GM21423 (cell line): Measurements from ENCODE around the gene ADGRL1.
"Not testable (repeated sequence)": the region's sequence is repeated elsewhere in the genome, so short reads cannot be mapped to it uniquely, and the experiment has no call there.

ENCODE experiments used
- ATAC-seq: cut with Tn5 transposase; IDR thresholded peaks from one replicate; pipeline ENCODE4 v1.9.1; 2021; ENCODE audit warnings: mild to moderate bottlenecking, moderate library complexity; ENCODE audit not compliant: unreplicated experiment

ADGRL1 gene

DNA sequence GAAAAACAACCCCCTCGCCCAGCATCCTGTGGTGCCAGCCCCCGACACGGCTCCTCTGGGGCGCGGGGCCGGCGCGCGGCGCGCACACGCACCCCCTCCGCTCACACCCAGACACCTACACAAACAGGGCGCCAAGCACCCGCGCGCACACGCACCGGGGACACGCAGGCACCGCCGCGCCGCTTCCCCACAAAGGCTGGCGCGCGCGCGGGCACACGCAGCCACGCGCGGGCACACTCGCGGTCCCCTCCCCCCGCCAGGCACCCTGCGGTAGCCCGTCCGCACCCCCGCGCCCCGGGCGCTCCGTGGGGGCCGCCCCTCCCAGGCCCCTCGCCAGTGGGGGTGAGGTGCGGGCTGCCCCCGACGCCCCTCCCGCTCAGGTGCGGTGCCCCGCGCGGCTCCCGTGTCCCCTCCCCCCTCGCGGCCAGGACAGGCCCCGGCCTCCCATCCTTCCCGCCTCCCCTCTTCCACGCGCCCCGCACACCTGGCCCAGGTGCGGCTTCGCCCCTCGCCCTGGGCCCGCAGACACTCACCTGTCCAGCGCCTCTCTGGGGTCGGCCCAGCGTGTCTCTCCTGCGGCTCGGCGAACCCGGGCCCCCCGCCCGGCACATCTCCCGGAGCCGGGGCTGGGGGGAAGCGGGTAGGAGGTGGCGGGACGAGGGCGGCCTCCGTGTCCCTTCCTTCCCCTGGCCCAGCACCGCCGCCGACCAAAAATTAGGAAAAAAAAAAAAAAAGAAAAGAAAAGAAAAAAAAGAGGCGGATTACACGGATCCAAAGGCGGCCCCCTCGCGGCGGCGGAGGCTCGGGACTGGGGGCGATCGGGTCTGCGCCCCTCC lies at the start of gene ADGRL1:
Gene ADGRL1 (minus strand): TSS at position 718 of the 836 bp plus-strand sequence. CDS start 22,567 bp downstream, outside the sequence.
- ATAC-seq, result not testable (repeated sequence)

DNA sequence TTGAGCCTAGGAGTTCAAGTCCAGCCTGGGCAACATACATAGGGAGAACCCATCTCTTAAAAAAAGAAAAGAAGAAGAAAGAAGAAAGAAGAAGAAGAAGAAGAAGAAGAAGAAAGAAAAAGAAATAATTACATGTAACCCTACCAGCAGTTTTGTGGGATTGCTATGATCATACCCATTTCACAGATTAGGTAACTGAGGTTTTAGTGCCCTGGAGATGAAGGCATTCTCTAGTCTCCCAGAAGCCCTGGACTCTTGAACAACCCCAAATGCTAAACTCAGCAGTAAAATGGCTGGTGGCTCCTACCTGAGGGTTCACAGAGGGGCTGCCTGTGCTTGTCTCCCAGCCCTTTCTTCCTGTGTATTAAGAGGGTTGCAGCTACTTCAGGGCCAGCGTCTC lies 49.3 kb upstream of the ADGRL1 start:
- not testable (repeated sequence) for ATAC-seq

DNA sequence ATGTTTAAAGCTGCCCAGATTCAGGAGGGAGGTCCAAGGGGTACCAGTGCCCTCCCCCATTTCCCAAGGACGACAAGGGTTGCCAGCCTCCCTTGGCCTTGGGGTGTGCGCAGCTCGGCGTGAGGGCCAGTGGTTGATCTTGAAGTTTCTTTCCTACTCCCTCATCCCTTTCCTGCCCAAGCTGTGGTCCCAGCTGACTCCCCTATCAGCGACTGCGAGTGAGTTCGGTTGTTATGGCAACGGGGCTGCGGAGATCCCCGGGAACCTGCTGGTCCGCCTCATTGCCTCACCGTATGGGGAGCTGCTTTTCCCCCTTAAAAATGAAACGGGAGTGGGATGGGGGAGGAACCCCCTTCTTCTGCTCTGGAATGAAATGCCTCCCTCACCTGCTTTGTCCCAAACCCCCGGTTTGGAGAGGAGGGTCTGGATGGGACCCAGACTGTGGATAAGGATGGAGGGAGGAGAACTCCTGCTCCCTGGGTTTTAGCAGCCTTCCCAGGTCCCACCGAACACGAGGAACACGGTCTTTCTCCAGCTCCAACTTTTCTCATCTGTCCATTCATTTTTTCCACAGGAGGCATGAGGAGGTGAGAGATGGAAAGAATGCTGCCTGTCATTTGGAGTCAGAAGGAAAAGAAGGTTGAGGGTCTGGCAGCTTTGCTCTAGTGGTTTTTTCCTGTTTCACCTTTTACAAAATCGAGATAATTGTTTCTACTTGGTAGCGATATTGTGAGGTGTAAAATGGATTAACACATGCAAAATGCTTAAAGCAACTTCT lies 48.0 kb upstream of the ADGRL1 start:
- not testable (repeated sequence) for ATAC-seq

DNA sequence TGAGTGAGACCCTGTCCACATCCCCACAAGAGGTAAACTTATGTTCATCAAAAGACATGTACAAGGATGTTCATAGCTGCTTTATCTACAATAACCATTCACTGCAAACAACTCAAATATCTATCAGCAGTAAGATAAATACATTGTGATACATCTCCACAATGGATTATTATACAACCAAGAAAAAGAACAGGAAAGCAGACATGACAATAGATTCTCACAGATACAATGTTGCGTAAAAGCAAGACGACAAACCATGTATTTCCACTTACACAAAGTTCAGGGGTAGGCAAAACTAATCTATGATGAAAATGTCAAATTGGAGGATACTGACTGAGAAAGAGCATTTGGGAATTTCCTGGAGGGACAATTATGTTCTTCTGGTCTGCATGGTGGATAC lies 46.2 kb upstream of the ADGRL1 start:
- ATAC-seq, result not testable (repeated sequence)

DNA sequence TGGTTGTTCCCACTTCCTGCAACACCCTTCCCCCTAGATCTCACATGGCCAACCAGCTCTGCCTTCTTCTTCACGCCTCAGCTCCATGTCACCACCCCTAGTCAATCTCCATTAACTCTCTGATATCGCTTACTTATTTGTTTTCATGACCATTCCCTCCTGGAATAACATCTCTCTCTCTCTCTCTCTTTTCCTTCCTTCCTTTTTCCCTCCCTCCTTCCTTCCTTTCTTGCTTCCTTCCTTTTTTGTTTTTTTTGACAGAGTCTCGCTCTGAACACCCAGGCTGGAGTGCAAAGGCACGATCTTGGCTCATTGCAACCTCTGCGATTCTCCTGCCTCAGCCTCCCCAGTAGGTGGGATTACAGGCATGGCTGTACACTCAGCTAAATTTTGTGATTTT lies 44.9 kb upstream of the ADGRL1 start:
- no peak for ATAC-seq

DNA sequence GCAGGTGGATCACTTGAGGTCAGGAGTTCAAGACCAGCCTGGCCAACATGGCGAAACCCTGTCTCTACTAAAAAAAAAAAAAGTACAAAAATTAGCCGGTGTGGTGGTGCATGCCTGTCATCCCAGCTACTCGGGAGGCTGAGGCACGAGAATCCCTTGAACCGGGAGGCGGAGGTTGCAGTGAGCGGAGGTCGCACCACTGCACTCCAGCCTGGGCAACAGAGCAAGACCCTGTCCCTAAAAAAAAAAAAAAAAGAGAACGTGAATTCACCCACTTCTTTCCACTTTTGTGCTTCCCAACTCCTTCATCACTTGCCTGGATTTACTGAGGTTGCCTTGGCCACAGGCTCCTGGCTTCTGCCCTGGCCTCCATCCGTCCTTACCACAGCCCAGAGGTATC lies 44.3 kb upstream of the ADGRL1 start:
- not testable (repeated sequence) for ATAC-seq

DNA sequence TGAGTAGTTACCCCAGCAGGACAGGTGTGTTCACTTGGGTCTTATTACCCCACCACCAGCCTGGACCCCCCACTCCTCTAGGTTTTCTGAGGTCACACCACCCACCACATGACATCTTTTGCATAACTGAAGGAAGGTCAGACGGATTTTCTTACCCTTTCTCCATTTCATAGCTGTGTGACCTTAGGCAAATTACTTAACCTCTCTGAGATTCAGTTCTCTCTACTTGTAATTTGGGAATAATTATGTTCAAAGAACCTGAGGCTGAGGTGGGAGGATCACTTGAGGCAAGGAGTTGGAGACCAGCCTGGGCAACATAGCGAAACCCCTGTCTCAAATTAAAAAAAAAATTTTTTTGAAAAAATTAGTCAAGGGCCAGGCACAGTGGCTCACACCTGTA lies 43.9 kb upstream of the ADGRL1 start:
- ATAC-seq, result not testable (repeated sequence)

DNA sequence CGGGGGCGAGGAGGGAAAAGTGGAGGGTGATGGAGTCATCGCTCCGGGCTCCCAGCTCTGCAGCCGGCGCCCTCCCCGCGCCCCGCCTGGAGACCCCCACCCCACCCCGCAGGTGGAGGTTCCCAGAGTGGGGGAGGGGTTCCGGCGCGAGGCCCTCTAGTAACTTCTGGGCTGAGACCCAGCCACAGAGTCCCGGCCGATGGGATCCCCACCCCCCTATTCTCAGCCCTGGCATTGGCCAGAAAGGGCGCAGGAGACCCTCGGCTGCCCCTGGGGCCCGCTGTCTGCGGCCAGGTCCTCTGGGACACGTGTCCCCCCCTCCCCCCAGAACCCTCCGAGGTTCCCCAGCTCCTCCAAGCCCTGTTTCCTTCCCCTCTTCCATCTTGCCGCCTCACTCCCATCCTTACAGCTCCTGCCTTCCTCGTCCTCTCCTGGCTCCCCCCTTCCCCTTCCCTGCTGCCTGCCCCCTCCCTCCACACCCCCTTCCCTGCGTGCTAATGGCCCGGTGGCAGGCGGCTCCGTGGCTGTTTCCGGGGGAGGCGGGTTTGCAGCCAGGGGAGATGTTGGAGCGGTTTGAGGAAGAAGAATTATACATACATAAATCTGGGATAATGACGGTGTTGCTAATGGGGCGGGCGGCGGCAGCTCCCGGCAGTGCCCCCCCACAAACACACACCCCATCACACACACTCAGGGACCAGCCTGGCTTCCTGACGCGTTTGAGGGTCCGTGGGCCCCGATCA lies 43.2 kb upstream of the ADGRL1 start:
- ATAC-seq, result not testable (repeated sequence)

DNA sequence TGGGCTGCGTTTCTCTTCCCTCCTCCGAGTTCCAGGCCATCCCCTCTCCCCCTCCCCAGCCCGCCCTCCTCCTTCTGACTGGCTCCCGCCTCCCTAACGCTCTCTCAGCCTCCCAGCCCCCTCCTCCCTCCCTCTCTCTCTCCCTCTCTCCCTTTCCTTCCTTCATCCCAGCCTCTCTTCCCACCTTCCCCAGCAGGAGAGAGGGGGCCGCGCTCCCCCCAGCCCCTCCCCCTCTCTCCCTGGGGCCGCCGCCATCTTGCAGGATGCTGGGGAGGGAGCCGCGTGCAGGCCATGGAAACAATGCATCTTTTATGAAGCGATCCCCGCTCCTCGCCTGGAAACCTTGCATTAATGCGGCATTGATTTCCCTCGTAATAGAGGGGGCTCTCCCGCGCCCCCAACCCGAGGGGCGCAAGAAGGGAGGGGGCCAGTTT lies 42.6 kb upstream of the ADGRL1 start:
- ATAC-seq, result no peak

DNA sequence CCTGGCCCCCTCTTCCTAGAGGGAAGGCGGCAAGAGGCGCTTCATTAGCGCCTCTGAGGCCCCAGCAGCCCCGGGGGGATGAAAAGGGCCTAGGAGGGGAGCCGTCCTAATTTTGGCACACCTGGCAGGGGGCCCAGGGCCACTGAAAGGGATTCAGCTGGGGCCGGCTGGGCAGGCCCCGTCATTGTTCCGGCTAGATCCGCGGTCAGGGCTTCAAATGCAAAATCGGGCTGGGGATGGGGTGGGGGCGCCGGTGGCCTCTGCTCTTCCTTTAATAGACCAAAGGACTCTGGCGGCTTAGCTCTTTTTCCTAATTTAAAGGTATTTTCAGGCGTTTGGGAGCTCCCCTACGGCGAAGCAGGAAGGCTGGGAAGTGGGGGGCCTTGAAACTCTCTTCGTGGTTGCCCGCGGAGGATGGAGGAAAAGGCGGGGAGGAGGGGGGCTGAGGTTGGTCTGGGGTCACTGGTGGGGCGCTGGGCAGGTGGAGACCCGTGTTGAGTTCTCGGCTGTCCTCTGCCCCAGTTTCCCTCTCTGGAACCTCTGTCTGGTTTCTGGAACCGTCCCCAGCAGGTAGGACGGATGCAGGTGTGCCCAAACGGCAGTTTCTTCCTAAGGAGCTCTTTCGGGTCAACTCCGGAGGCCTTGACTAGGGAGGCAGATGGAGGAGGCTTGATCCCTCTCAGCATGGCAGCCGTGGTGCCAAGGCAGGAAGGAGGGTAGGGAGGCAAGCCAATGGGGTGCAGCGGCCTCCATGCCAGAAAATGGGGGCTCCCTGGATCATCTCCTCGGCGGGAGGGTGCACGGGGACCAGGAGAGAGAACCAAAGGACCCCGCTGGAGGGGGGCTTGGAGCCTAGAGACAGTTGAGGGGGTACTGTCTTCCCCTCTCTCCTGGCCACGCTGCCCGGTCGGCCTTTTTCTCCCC lies 41.8 kb upstream of the ADGRL1 start:
- ATAC-seq, result not testable (repeated sequence)

DNA sequence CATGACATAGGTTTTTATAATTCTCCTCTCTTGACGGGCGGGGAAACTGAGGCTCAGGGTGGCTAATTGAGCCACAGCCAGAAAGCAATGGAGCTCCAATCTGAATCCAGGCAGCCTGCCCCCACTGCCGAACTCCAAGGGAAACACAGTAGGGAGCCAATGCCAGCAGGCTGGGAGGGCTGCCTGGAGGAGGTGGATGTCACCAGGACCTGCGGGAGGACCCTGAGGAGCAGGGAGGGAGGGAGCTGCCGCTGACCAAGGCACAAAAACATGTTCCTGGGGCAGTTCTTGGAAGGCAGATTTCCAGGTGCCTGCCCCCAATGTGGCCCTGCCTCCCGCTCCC lies 41.2 kb upstream of the ADGRL1 start:
- not testable (repeated sequence) for ATAC-seq

DNA sequence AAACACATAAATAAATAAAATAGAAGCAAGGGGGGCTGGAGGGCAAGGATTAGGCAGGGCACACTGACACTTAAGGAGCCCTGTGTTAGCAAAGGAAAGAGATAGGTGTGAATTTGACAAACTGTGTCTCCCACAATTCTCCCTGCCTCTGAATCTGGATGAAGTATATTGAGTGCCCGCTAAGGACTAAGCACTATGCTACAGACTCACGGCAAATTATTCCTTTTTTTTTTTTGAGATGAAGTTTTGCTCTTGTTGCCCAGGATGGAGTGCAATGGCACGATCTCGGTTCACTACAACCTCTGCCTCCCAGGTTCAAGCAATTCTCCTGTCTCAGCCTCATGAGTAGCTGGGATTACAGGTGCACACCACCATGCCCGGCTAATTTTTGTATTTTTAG lies 38.4 kb upstream of the ADGRL1 start:
- not testable (repeated sequence) for ATAC-seq

DNA sequence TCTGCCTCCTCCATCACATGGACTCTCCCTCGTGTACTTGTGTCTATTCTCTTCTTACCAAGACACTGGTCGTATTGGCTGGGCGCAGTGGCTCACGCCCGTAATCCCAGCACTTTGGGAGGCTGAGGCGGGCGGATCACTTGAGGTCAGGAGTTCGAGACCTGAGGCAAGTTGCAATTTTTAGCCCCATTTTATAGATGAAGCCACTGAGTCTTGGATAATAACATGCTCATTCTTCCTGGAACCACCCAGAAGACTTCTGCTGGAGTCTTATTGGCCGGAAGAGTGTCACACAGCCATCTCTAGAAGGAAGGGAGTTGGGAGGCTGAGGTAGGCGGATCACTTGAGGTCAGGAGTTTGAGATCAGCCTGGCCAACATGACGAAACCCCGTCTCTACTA lies 37.7 kb upstream of the ADGRL1 start:
- ATAC-seq, result not testable (repeated sequence)

DNA sequence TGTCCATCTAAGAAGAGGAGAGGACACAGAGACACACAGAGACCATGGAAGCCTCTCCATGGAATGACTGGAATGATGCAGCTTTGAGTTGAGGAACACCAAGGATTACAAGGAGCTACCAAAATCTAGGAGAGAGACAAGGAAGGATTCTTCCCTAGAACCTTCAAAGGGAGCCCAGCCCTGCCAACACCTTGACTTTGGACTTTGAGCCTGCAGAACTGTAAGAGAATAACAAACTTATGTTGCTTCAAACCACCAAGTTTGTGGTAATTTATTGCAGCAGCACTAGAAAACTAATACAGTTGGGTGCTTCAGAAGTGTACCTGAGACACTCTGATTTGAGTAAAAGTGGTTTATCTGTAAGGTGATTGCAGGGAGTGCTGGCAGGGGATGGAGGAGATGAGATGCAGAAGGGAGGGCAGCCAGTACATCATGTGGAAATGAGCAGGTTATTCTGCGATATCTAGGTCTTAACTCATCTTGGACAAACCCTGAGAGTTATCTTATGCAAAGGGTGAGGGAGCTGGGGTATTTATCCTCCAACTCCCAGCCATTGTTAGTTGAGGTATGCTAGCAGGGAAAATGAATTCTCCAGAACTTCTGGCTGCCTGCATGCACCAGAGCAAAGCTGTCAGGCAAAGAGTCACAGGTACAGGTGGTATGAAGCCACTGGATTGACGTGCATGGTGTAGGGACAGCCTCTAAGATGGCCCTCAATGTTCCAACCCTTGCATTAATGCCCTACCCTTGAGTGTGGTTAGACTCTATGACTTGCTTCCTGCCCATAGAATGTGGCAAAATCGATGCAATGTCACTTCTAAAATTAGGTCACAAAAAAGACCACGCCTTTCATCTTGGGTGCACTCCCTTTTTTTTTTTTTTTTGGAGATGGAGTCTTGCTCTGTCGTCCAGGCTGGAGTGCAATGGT lies 31.3 kb upstream of the ADGRL1 start:
- no peak for ATAC-seq

DNA sequence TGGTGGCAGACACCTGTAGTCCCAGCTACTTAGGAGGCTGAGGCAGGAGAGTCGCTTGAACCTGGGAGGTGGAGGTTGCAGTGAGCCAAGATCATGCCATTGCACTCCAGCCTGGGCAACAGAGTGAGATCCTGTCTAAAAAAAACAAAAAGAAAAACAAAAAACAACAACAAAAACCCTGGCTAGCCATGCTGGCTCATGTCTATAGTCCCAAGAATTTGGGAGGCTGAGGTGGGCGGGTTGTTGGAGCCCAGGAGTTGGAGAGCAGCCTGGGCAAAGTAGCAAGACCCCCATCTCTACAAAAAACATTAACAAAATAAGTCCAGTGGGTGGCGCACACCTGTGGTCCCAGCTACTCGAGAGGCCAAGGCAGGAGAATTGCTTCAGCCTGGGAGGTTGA lies 27.0 kb upstream of the ADGRL1 start:
- ATAC-seq, result not testable (repeated sequence)

DNA sequence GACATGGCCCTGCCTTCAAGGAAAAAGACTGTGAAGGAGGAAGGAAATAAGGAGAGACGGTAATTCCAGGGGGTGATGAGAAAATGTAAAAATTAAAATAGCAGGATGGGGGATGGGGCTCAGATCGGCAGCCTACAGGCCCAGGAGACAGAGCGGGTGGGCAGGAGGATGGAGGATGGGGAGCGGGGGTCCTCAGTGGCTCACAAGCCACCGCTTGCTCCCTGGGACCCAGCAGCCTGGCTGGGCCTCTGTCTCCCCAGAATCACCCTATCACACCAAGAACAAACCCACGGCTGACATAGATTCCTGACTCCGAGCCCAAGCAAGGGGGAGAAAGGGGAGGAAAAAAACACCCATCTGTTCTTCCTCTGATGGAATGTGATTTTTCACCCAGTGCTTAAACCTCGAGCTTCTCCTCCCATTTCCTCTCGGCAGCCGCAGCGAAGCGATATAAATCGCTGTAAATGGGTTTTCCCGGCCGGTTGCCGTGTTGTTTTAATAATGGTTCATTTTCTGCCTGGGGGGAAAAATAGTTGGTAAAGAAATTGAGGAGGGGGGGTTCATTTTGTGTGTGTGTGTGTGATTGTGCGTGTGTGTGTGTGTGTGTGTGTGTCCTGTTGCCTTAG lies 22.6 kb upstream of the ADGRL1 start:
- not testable (repeated sequence) for ATAC-seq

DNA sequence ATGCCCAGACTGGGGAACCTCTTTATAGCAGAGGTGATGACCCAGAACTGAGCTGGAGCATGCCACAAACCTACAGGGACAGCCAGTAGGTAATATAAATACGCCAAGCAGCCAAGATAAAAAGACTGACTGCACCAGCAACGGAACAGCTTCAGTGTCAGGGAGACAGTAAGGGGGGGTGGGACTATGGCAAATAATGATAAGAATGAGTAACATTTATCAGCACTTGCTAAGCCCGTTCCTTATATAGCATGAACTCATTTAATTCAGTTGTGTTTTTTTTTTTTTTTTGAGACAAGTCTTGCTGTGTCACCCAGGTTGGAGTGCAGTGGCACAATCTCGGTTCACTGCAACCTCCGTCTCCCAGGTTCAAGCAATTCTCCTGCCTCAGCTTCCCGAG lies 20.5 kb upstream of the ADGRL1 start:
- not testable (repeated sequence) for ATAC-seq

DNA sequence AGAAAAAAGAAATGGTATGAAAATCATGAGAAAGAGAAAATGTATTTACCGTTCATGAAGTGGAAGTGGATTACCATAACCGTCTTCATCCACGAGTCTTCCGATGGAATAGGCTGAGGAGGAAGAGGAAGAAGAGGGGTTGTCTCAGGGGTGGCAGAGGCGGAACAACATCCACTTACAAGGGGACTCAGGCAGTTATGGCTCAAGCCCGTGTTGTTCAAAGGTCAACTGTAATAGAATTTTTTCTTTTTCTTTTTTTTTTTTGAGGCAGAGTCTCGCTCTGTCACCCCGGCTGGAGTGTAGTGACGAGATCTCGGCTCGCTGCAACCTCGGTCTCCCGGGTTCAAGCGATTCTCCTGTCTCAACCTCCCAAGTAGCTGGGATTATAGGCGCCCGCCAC lies 16.9 kb upstream of the ADGRL1 start:
- no peak for ATAC-seq

DNA sequence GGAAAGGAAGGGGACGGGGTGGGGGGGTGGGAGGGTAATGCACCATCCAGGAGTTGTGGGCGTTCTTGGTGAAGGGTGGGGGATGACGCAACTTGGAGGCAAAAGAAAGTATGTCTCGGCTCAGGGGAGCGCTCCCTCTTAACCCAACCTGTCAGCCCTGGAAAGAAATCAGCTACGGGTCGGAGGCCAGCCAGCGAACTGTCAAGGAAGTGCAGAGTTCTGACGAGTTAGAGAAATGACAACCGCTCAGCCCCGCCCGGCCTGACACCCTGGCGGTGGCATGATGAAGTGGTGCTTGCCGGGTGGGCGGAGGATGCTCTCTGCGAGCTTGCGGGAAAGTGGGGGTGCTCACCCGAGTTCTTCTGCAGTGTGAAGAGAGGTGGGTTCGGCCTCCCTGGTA lies 15.4 kb upstream of the ADGRL1 start:
- not testable (repeated sequence) for ATAC-seq
